ENCODE results near the gene CAT.
"Not testable (repeated sequence)": the region's sequence is repeated elsewhere in the genome, so short reads cannot be mapped to it uniquely, and the experiment has no call there.

DNA sequence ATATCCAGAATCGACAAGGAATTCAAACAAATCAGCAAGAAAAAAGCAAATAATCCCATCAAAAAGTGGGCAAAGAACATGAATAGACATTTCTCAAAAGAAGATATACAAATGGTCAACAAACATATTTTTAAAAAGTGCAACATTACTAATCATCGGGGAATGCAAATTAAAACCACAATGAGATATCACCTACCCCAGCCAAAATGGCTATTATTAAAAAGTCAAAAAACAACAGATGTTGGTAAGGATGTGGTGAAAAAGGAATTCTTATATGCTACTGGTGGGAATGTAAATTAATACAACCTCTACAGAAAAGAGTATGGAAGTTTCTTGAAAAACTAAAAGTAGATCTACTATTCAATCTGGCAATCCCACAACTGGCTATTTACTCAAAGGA is 13.9 kb upstream of the CAT start:
- TF ChIP-seq CTCF, EZH2, EZH2phosphoT487 (IDR thresholded peaks at IDR 0.05): not testable (repeated sequence)

All from neural progenitor cell (in vitro differentiated cells).